Tibial nerve (tissue), 4 donors: ENCODE data around the gene RAB3C. TPM values are rescaled to one million over a fixed set of nuclear protein-coding genes. Genes with fewer than 3 reads are reported as not detected.
"Not testable (repeated sequence)": the region's sequence is repeated elsewhere in the genome, so short reads cannot be mapped to it uniquely, and the experiment has no call there.

Experiments used
- DNase-seq, 2 donors: peaks; one replicate each; pipeline ENCODE4 v3.0.0-alpha.2; 2019; ENCODE audit warnings: low spot score in 2 of 2
- H3K27ac ChIP-seq, 4 donors: fragments of 200-600 bp; sonication (generic) in 3 of 4; one replicate each; pipeline ENCODE4 v1.5.1; 2017 to 2019; ENCODE audit warnings: mild to moderate bottlenecking in 1 of 4
- H3K27me3 ChIP-seq, 2 donors: fragments of 200-600 bp; sonication (generic) in 1 of 2; one replicate each; pipeline versions ENCODE4 v1.5.1 to v1.6.0; 2017 to 2019
- H3K36me3 ChIP-seq, 3 donors: fragments of 200-600 bp; sonication (generic); one replicate each; pipeline ENCODE4 v1.5.1; 2018 to 2019
- H3K4me1 ChIP-seq, 4 donors: fragments of 200-600 bp; sonication (generic) in 3 of 4; one replicate each; pipeline ENCODE4 v1.5.1; 2017 to 2019
- H3K4me3 ChIP-seq, 4 donors: fragments of 200-600 bp; sonication (generic) in 3 of 4; one replicate each; pipeline ENCODE4 v1.5.1; 2017 to 2019; ENCODE audit warnings: mild to moderate bottlenecking in 1 of 4, moderate library complexity in 1 of 4
- H3K9me3 ChIP-seq, 4 donors: fragments of 200-600 bp; sonication (generic) in 3 of 4; one replicate each; pipeline ENCODE4 v1.5.1; 2017 to 2019
- CTCF ChIP-seq, 5 experiments: fragments of 200-600 bp in 3 of 5; fragments of 450-650 bp in 2 of 5; sonication (generic) in 3 of 5; IDR thresholded peaks; one replicate each; pipeline ENCODE4 v1.5.1; 2016 to 2019; ENCODE audit warnings: antibody characterized with exemption in 5 of 5, mild to moderate bottlenecking in 3 of 5, moderate library complexity in 2 of 5
- EP300 ChIP-seq, 2 donors: sonication (generic); formaldehyde crosslinking; IDR thresholded peaks; one replicate each; pipeline ENCODE4 v1.6.1; 2017; ENCODE audit warnings: antibody characterized with exemption in 2 of 2, mild to moderate bottlenecking in 1 of 2
- POLR2A ChIP-seq, 2 donors: fragments of 450-650 bp; IDR thresholded peaks; one replicate each; pipeline ENCODE4 v1.6.1; 2017; ENCODE audit warnings: antibody characterized with exemption in 2 of 2, mild to moderate bottlenecking in 2 of 2, moderate library complexity in 2 of 2
- WGBS, 2 donors: methylation state at CpG; one replicate each; pipeline ENCODE4 v1.1.5; 2018; 5-methylcytosine and 5-hydroxymethylcytosine counted together
- total RNA-seq, 4 donors: library from RNA; depleted of rRNA; stranded (reverse); fragments of >200 nt; gene quantifications; one replicate each; pipeline ENCODE4 v1.1.0, GENCODE V29; 2016

Gene RAB3C
- total RNA-seq, 4 donors from 2014 or later: under 0.01 to 1.2 (median 1.0) TPM

- no peaks in the 10 kb centered on the region for H3K4me1 ChIP-seq
- no peaks in the 10 kb centered on the region for H3K36me3 ChIP-seq
- peaks cover 0 to 11% (median 0%) of the 10 kb centered on the region in 4 donors for H3K9me3 ChIP-seq
- no peaks in the 10 kb centered on the region for H3K27me3 ChIP-seq
- 56 to 73% methylated on average over 2 of the region's 2 CpGs for WGBS, 2 donors
- H3K27ac ChIP-seq: no peak overlapping the region
- no peak for DNase-seq
- no peak for TF ChIP-seq EP300 (IDR thresholded peaks at IDR 0.05)
- no peak for TF ChIP-seq CTCF (IDR thresholded peaks at IDR 0.05)
- TF ChIP-seq POLR2A (IDR thresholded peaks at IDR 0.05): no peak
- no peak overlapping the region for H3K4me3 ChIP-seq
Observed at GRCh38 chr5:58544926-58545325, 37.9 kb upstream of the RAB3C start.

- Histone ChIP-seq H3K27ac (no peak overlapping the region), H3K4me1 (no peaks in the 10 kb centered on the region), H3K4me3 (no peak overlapping the region), H3K9me3 (peaks cover 0 to 8% (median 0%) of the 10 kb centered on the region in 4 donors), H3K27me3 (no peaks in the 10 kb centered on the region), H3K36me3 (no peaks in the 10 kb centered on the region)
- DNase-seq: no peak
- TF ChIP-seq EP300 (IDR thresholded peaks at IDR 0.05) (no peak), CTCF (IDR thresholded peaks at IDR 0.05) (no peak), POLR2A (IDR thresholded peaks at IDR 0.05) (no peak)
Observed at GRCh38 chr5:58545912-58546311, 37.0 kb upstream of the RAB3C start.

- Histone ChIP-seq H3K27ac (no peak overlapping the region), H3K4me1 (no peaks in the 10 kb centered on the region), H3K36me3 (no peaks in the 10 kb centered on the region), H3K27me3 (no peaks in the 10 kb centered on the region), H3K4me3 (no peak overlapping the region), H3K9me3 (no peaks in the 10 kb centered on the region)
- WGBS, 2 donors: 23 to 57% methylated on average over 2 of the region's 2 CpGs
- no peak for DNase-seq
- TF ChIP-seq POLR2A (IDR thresholded peaks at IDR 0.05) (no peak), CTCF (IDR thresholded peaks at IDR 0.05) (no peak), EP300 (IDR thresholded peaks at IDR 0.05) (no peak)
Observed at GRCh38 chr5:58548068-58548467, 34.8 kb upstream of the RAB3C start.

- WGBS, 2 donors: 59 to 72% methylated on average over 1 of the region's 1 CpG
- H3K4me1 ChIP-seq: no peaks in the 10 kb centered on the region
- TF ChIP-seq EP300 (IDR thresholded peaks at IDR 0.05) (no peak), POLR2A (IDR thresholded peaks at IDR 0.05) (no peak), CTCF (IDR thresholded peaks at IDR 0.05) (no peak)
- no peaks in the 10 kb centered on the region for H3K36me3 ChIP-seq
- H3K27ac ChIP-seq: no peak overlapping the region
- no peaks in the 10 kb centered on the region for H3K27me3 ChIP-seq
- DNase-seq: no peak
- H3K4me3 ChIP-seq: no peak overlapping the region
- H3K9me3 ChIP-seq: no peaks in the 10 kb centered on the region
Observed at GRCh38 chr5:58551492-58551891, 31.4 kb upstream of the RAB3C start.

GRCh38 chr5:58557665-58558338 is 25.1 kb upstream of the RAB3C start:
- not testable (repeated sequence) for H3K27ac ChIP-seq, DNase-seq, H3K4me1 ChIP-seq, H3K27me3 ChIP-seq, H3K9me3 ChIP-seq, H3K36me3 ChIP-seq, H3K4me3 ChIP-seq
- 89 to 92% methylated on average over 28 to 32 of the region's 32 CpGs for WGBS, 2 donors

- not testable (repeated sequence) for H3K4me3 ChIP-seq, H3K27ac ChIP-seq, H3K9me3 ChIP-seq, DNase-seq, H3K4me1 ChIP-seq, H3K27me3 ChIP-seq, H3K36me3 ChIP-seq
- 85 to 98% methylated on average over 10 to 21 of the region's 33 CpGs for WGBS, 2 donors
Observed at GRCh38 chr5:58563016-58563700, 19.7 kb upstream of the RAB3C start.

- not testable (repeated sequence) for H3K4me1 ChIP-seq, H3K36me3 ChIP-seq, DNase-seq, H3K27ac ChIP-seq, H3K4me3 ChIP-seq, H3K27me3 ChIP-seq, H3K9me3 ChIP-seq
- WGBS, 2 donors: 92 to 93% methylated on average over 15 to 22 of the region's 39 CpGs
Observed at GRCh38 chr5:58564043-58564832, 18.6 kb upstream of the RAB3C start.
